GM20000 (cell line): ENCODE data around the gene LGR6.

Experiments used
- DNase-seq: peaks from one replicate; pipeline ENCODE4 v3.0.0; 2012; ENCODE audit warnings: low spot score
- TF ChIP-seq, protein P1 (sequence below): IDR thresholded peaks from 2 replicates; pipeline ENCODE4 v1.5.1; 2012; ENCODE audit warnings: mild to moderate bottlenecking, control low read depth; ENCODE audit errors: extremely low read depth, missing control alignments

The LGR6 gene

DNA sequence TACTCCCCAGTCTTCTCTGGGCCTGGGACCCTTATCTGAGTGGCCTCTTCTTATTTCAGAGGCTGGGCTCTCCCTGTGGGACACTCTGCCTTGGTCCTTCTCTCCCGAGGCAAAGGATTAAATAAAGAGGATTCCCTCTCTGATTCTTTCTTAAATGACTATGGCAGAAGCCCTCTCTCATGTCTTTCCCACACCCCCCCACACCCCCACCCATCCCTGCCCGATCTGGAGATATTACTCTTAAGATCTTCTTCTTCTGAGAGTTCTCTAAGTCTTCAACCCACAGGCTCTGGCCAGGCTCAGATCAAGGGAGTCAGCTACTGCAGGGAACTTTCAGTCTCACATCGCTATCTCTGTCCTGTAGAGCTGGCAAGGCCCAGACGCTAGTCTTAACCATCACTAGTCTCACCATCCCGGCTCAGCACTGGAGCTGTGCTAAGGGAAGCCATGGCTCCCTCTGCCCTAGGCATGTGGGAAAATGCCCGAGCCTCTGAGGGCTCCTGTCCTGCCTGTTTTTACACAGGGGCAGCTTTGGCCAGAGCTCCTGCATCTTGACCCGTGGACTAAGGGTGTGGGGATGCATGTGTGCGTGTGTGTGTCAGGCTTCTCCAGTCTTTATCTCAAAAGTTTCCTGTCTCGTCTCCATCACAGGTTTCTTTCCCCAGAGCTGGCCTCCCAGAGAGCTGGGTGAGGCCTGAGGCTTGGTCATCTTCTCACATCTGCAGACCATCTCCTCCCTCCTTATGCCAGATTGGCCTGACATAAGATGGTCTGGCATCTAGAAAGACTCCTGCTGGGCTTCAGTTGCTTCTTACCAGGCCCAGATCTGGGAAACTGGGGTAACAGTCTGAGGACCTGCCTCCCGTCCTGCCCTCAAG lies 36.7 kb downstream of the LGR6 start:
- TF ChIP-seq, protein P1, sequence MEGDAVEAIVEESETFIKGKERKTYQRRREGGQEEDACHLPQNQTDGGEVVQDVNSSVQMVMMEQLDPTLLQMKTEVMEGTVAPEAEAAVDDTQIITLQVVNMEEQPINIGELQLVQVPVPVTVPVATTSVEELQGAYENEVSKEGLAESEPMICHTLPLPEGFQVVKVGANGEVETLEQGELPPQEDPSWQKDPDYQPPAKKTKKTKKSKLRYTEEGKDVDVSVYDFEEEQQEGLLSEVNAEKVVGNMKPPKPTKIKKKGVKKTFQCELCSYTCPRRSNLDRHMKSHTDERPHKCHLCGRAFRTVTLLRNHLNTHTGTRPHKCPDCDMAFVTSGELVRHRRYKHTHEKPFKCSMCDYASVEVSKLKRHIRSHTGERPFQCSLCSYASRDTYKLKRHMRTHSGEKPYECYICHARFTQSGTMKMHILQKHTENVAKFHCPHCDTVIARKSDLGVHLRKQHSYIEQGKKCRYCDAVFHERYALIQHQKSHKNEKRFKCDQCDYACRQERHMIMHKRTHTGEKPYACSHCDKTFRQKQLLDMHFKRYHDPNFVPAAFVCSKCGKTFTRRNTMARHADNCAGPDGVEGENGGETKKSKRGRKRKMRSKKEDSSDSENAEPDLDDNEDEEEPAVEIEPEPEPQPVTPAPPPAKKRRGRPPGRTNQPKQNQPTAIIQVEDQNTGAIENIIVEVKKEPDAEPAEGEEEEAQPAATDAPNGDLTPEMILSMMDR: no peak

DNA sequence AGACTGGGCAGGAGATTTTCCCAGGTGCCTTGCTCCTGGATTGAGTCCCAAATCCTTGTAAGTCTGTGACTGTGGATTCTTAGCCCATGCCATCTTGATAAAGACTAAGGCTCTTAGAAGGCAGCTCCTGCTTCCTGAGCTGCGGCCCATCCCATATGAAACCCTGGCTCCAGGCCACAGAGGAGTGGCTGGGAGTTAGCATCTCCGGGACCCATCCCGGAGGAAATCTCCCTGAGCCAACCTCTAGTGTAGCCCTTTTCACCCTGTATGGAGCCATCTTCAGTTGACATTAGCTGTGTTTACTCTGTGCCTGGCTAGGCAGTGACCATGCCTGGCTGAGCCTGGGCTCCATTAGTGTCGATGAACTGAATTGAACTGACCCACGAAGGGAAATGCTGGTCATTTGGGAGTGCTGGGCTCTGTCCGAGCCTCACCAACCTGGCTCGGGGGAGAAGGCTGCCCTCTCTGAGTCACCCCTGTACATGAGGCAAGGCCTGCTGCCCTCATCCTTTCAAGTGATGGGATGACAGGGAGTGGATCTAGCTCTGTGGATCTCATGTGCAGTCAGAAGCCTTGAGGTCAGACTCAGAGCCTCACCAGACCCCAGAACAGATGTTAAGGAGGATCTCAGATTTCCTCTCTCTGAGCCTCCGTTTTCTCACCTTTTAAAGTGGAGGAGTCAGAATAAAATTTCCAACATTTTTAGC lies 37.5 kb downstream of the LGR6 start:
- TF ChIP-seq, protein P1: no peak
- DNase-seq: no peak

More for the DNA sequence above, 36.7 kb downstream of the LGR6 start:
- no peak for DNase-seq

DNA sequence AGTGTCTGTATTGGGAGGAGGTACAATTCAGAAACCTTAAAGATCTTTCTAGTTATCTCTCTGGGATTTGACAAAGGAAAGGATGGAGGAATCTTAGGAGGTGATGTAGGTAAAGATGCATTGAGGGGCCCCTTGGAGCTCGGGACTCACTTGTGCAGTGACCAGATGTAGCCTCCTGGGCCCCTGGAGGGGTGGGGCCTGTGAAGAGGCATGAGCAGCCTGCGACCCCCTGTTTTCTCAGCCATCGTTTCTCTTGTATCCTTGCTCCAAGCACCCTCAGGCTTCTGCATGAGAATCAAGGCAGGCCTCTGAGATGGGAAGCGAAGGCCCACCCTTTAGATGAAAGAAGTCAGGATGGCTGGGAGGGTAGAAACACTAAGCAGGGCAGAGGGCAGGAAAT lies 39.6 kb downstream of the LGR6 start:
- DNase-seq: no peak
- TF ChIP-seq, protein P1: no peak

DNA sequence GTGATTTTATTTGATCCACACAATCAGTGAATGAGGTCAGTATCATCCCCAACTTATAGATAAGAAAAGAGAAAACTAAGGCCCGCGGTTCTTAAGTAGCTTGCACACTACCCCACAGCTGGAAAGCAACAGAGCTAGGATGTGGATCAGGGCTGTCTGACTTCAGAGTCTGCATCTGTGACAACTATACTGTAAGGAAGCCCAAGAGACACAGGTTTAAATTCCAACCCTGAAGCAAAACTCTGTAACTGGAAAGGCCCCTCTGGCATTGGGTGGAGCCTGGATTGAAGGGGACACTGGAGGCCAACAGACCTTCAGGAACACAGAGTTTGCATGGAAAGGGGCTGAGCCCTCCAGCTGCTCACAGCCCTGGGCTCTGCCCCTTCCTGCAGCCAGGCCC lies 40.2 kb downstream of the LGR6 start:
- TF ChIP-seq, protein P1: no peak
- DNase-seq: no peak

DNA sequence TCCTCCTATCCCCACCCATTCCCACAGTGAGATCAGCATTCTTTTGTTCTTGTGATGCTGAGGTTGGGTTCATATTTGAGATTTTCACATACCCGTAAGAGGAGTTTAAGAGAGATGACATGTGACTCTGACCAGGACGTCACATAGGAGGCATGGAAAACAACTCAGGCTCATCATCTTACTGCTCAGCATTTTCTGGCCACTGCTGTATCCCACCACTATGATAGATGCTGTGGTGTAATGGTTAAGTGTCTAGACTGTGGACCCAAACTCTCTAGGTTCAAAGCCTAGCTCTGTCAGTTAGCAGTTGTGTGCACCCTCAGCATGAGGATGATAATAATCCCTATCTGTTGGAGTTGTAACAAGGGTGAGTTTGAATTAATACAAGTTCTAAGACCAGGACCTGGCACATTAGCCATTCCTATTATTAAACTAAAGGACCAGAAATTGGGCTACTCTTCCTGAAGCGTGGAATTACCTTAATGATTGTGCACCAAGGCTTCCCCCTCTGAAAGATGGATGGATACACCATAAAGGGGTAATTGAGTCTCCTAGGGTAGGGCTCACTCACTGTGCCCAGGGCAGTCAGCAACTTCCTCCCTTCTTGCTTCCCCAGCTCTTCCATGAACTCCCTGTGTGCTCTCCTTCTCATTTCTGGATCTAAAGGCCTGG lies 40.9 kb downstream of the LGR6 start:
- TF ChIP-seq, protein P1: no peak
- DNase-seq: no peak

DNA sequence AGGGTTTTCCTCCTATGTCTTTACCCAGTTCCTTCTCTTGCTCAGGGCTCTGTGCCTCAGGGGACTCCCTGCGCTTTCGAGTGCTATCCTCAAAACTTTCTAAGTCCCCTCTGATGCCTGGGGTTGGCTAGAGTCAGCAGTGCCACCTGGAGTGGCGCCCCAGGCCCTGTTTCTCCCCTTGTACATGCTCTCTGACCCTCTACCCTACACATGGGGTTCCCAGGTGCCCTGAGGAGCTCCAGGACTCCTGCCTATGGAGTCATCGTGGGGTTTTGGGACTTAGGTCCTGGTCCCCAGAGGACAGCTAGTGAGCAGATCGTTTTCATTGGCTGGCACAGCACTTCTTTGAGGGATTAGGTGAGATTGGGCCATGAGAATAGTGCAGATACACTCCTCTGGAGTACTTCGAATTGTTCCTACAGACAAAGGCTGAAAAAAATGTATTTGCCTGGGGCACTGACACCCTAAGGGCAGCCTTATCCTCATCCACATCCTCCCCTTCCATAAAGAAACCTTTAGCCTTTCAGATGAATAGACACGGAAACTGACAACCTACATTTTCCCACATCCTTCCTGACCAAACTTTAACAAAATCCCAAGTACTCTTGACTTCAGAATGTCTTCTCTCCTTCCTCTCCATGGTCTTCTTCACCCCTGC lies 41.5 kb downstream of the LGR6 start:
- TF ChIP-seq, protein P1: no peak
- DNase-seq: no peak
